NCI-H446 treated with DMSO at 0.1 percent for 48 hours (cell line): ENCODE data around the gene CHMP3.
"Not testable (repeated sequence)": the region's sequence is repeated elsewhere in the genome, so short reads cannot be mapped to it uniquely, and the experiment has no call there.

Experiments used
- DNase-seq: peaks from one replicate; lab custom pipeline; 2025; lab: John Stamatoyannopoulos, UW

CHMP3 gene

DNA sequence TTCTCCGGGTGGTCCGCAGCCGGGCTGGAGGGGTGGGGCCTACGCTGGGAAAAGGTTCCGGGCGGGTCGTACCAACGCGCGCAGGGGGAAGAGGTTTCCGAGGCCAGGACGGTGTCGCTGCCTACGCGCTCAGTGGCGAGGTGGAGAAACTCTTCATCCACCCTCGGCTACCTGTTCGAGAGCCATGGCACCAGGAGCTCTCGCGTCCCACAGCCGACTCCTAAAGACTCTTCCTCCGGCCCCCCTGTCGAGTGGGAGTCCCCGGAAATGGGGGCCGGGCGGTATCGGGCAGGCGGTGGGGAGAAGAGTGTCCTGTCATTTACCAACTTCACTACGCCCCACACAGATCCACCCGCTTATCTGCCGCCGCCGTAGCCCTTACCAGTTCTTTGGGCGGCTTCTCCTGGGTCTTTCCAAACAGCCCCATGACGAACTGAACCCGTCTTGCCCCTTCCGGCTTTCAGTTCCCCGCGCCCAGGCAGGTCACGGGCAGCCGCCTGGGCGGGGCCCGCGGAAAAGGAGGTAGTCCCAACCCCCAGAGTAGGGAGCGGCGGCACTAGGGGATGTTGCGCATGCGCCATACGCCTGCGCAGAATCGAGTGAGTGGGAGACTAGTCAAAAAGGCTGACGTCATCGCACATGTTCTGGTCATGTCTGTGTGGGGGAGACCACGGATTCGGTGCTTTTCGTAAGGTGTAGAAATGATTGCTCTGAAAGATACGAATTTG lies at the start of gene CHMP3:
Gene CHMP3, minus strand, starts transcription at position 522 of the 728 bp plus-strand sequence. Its CDS starts 95 bp downstream, at position 427.
- peak; percentile 93 for DNase-seq

DNA sequence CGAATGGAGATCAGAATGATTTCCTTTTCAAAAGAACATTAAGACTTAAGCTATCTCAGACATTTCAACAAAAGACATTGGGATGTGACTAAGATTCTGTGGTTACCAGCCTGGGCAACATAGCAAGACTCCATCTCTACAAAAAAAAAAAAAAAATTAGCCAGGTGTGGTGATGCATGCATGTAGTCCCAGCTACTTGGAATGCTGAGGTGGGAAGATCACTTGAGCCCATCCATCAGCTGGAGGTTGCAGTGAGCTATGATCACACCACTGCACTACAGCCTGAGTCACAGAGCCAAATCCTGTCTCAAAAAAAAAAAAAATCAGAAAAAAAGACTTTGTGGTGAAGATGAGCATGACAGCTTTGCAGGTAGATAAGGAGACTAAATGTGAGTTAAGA lies 47.6 kb upstream of the CHMP3 start:
- no peak for DNase-seq

DNA sequence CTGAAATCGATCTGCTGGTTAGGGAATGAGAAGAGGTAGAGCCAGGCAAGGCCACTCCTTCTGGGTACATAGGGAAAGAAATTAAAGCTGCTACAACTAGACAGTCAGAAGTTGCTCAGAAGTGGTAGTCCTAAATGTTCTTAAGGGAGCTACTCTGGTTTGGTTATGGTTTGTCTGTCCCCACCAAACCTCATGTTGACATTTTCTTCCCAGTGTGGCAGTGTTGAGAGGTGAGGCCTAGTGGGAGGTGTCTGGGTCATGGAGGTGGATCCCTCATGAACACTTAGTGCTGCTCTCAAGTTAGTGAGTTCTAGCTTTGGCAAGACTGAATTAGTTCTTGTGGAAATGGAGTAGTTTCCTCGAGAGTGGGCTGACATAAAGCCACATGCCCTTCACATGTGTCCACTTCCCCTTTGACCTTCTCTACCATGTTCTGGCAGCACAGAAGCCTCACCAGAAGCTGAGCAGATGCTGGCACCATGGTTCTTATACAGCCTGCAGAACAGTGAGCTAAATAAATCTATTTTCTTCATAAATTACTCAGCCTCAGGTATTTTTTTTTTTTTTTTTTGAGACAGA lies 45.7 kb upstream of the CHMP3 start:
- no peak for DNase-seq

DNA sequence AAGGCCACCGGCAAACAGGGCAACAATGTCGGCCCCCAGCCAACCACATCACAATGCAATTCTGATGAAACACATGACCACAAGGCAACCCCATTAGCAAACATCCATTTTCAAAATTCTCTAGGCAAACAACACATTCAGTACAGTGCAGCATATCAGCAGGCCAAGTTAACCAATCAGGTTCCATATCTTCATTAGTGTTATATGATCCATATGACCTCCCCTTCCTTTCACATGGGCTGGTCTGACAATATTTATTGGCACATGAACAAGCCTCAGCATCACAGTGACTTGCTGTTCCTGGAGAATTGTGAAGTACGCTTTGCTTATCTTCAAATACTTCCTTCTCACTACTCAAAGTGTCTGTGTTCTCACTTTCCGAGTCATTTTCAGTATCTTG lies 40.7 kb upstream of the CHMP3 start:
- no peak for DNase-seq

DNA sequence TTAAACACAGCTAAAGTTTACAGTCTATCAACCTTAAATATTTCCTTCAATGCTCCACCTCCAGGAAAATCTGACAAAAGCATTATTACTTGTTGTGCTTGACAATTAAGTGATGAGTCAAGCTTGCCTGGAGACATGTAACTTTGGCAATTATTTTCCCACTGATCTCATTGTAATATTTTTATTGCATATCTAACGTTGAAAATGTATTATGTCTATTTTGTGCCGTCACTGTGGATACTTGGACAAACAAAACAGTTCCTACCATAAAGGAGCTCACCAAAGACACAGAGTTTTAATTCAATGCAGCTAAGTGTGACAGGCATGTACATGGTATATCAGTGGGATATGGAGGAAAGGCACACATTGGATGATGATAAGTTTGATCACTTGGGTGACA lies 35.7 kb upstream of the CHMP3 start:
- DNase-seq, result no peak

DNA sequence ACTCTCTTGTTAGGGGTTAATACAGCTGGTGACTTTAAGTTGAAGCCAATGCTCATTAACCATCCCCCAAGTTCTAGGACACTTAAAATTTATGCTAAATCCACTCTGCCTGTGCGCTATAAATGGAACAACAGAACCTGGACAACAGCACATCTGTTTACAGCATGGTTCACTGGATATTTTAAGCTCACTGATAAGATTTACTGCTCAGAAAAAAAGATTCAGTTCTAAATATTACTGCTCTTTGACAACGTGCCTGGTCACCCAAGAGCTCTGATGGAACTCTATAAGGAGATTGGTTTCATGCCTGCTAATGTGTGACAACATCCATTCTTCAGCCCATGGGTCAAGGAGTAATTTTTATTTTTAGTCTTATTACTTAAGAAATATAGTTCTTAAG lies 32.9 kb upstream of the CHMP3 start:
- DNase-seq, result no peak

DNA sequence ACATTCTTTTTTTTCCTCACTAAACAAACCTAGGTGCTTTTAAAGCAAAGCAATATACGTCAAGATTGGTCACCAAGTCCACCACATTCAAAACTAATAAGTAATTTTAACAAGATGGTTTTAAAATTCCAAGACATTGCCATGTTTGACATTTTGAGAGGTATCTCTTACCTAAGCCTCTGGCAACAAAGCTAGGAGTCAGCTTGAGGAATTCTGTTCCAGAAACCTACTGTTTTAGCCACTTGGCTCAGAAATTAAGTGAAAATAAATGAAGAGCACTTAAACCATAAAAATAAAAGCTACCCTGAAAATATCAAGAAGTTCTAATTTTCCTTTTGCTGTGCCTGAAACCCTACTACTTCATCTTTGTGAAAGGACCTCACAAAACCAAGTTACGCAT lies 30.0 kb upstream of the CHMP3 start:
- no peak for DNase-seq

DNA sequence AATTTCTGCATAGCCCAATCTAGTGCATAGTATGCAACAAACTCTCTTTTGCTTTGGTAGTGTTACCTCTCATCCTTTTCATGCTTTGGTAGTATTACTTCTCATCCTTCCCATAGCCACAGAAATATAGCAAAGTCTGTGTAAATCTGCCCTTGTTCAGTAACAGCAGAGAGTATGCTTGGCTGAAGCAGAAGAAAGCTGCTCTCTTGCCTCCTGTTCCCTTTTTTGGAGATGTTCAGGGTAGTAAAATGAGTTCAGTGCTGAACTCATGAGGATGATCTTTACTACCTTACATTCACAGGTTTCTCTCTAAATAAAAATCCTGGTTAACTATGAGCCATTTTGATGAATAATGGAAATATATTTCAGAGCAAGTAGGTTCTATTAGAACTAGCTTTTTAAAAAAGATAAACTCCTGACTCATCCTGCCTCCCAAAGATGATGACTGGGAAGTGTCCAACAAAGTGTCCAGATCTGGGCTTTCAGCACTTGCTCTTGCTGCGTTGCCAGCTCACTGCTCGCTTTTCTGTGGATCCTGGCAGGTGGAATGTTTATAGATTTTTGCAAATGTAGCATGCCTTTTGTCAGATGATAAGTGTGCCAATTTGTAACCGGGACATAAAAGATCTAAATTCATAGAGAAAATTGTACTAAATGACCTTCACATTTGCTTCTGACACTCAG lies 29.4 kb upstream of the CHMP3 start:
- peak; percentile 60 for DNase-seq

DNA sequence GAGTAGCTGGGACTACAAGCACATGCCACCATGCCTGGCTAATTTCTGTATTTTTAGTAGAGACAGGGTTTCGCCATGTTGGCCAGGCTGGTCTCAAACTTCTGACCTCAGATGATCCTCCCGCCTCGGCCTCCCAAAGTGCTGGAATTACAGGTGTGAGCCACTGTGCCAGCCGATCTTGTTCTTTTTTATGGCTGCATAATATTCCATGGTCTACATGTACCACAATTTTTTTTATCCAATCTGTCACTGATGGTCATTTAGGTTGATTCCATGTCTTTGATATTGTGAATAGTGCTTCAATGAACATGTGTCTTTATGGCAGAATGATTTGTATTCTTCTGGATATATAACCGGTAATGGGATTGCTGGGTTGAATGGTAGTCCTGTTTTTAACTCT lies 26.5 kb upstream of the CHMP3 start:
- DNase-seq, result not testable (repeated sequence)

DNA sequence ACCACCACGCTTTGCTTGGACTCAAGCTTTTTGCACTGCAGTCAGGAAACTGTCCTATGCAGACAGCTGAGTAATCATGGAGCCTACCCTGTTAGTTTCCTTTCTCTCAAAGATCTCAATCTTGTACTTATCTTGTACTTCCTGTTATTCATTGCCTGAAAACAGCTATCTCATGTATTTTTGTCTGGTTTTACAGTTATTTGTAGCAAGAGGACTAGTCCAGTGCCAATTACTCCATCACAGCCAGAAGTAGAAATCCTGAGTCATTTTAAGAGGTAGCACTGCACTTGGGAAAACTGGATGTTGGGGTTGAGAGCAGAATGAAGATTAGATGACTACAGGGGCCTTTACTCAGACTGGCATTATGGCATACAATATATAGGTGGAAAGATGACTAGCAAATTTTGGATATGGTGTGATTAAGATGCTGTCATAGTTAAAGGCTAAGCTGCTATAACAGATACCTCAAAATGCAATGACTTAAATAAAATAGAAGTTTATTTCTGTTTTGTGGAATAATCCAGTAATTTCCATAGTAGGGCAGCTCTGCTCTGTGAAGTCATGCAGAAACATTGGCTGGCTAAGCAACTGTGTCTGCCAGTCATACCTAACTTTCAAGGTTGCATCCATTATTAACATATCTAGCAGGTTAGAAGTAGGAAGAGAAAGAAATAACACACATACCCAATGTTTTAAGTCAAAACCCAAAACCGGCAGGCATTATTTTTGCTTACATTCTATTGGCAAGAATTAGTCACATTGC lies 21.1 kb upstream of the CHMP3 start:
- no peak for DNase-seq

DNA sequence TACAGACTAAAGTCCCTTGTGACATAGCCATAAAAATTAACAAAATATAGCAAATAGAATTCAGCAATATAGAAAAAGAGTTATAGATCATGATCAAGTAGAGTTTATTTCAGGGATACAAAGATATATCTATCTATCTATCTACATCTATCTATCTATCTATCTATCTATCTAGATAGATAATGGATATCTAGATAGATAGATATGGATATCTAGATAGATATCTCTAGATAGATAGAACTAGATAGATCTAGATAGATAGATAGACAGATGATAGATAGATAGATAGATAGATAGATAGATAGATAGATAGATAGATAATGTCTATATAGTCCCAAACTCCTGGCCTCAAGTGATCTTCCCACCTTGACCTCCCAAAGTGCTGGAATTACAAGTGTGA lies 17.3 kb upstream of the CHMP3 start:
- DNase-seq, result no peak

DNA sequence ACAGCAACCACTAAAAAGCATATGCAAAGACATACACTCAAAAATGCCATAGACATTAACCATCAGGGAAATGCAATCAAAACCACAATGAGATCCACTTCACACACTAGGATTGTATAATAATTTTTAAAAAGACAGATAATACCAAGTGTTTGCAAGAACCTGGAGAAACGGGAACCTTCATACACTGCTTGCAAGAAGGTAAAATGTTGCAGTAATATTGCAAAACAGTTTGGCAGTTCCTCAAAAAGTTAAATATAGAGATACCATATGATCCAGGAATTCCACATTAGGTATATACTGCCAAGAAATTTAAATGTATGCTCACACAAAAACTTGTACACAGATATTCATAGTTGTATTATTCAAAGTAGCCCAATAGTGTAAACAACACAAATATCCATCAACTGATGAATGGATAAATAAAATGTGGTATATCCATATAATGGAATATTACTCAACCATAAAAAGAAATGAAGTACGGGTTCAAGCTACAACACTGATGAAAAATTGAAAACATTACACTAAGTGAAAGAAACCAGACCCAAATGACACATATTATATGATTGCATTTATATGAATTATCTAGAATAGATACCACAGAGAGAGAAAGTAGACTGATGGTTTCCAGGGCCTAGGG lies 14.7 kb upstream of the CHMP3 start:
- no peak for DNase-seq

DNA sequence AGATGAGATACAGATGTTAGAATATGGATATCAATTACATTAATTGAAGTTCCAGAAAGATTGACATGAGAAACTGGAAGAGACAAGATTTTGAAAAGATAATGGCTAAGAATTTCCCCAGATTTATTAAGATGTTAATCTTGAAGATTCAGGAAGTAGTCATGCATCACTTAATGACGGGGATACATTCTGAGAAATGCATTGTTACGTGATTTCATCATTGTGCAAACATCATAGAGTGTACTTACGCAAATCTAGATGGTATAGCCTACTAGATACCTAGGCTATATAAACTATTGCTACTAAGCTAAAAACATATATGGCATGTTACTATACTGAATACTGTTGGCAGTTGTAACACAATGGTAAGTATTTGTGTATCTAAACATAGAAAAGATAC lies 6.8 kb upstream of the CHMP3 start:
- no peak for DNase-seq

DNA sequence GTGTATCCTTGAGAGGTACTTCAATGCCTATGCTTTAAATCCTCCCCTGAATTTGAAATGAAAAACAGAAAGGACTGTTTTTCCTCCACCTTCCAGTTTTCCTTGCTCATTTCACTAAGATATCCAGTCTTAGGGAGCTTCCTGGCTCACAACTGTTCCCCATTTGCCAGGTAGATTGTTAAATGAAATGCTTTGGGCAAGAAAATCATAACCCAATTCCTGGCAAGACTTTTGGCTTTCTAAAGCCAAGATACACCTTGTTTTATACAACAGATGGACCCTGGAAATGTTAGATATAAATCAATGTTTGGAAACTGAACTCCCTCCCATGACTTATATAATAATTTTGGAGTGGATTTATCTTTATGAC lies 3.6 kb upstream of the CHMP3 start:
- peak; percentile 49 for DNase-seq

DNA sequence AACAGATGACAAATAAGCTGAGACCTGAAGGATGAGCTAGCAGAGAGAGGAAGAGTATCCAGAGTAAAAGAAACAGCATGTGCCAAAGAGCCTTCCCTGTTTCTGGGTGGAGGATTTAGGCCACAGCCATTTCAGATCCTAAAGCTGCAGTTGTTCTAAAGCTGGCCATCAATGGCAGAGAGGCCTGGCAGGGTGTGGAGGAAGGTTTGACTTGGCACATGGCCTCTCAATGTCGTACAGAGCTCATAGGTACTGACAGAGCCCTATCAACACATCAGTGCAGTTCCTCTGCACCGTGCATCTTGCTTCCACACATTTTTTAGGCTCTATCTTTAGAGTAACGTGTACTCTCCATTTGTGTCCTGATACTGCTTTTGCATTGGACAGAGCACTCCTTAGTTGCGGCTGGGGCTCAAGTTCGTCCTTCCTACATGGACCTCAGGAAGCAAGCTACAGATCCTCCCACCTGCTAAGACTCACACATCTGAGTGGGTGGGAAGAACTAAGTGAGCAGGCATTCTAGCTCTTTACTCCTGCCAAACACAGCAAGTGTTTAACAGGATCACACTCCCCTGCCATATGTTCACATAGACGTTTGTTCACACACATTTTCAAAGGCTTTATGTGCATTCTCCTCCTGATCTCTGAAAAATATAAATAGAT lies 3.0 kb upstream of the CHMP3 start:
- peak; percentile 74 for DNase-seq

DNA sequence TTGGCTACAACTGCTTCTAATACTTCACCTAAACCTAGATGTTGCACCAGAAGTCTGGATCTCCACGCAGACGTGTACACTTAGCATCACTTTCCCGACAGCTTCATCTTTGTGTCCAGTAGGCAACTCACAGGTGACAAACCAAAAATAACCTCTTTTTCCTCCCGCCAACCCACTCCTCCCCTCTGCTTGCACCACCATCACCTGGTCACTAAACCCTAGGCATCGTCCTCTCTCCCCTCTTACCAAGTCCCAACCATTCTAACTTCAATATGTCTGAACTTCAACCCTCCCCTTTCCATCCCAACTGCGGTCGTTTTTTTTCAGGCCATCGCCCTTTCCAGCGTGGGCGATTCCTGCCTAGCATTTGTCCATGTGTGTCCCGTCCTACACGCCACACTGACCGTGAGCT lies 413 bp upstream of the CHMP3 start:
- no peak for DNase-seq

DNA sequence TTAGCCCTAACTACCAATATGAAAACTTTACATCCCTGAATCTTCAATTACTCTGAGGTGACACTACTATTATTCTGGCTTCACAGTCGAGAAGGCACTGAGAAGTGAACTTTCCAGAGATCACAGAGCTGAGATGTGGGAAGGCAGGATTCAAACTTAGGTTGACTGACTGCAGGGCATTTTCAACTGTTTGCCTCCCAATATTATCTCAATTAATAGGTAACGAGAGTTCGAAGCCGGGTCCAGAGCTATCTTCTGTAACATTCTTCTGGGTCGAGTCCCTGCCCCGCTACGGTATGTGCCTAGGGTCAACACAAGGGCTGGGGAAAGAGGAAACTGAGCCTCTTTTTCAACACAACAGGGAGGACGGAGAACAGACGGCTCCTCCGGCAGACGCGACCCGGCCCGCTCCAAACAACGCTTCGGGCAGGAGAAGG lies 740 bp downstream of the CHMP3 start:
- no peak for DNase-seq

DNA sequence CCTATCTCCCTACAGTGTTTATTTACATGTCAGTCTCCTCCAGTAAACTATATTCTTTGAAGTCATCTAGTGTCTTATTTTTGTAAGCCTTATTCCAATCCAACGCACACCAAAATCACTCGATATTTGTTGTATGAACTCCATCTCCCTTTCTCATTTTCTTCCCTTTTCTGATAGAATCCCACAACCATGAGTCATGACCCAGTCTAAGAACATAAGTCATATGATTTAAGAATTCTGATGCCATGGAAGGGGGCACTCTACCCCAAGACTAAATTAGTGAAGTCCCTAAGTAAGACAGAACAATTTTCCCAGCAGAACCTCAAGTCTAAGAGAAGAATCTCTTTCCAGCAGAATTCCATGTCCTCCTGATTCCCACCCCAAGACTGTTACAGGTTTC lies 5.4 kb downstream of the CHMP3 start:
- DNase-seq, result no peak

DNA sequence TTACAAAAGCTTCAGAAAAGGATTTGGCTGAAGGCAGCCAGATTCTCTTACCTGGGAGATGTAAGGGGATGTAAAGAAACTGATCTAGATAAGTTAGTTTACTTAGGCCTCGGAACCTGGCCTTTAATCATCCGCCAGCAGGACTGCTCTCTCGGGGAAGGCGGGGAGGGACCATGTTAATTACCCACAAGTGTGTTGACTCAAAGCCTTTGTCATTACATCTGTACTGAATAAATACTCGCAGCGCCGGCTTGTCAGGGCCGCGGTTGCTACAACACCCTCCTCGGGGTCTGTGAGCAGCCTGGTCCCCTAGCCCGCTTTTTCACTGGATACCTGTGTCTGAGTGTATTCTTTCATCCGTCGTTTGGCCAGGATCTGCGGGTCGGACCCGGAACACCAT lies 6.7 kb downstream of the CHMP3 start:
- DNase-seq, result no peak

DNA sequence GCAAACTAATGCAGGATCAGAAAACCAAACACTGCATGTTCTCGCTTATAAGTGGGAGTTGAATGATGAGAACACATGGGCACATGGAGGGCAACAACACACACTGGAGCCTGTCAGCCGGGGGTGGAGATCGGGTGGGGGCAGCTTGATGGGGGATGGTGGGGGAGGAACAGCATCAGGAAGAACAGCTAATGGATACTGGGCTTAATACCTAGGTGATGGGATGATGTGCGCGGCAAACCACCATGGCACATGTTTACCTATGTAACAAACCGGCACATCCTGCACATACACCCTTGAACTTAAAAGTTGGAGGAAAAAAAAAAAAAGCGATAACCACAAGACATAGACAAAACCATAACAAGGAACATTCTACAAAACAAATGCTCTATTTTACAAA lies 10.4 kb downstream of the CHMP3 start:
- DNase-seq, result no peak

DNA sequence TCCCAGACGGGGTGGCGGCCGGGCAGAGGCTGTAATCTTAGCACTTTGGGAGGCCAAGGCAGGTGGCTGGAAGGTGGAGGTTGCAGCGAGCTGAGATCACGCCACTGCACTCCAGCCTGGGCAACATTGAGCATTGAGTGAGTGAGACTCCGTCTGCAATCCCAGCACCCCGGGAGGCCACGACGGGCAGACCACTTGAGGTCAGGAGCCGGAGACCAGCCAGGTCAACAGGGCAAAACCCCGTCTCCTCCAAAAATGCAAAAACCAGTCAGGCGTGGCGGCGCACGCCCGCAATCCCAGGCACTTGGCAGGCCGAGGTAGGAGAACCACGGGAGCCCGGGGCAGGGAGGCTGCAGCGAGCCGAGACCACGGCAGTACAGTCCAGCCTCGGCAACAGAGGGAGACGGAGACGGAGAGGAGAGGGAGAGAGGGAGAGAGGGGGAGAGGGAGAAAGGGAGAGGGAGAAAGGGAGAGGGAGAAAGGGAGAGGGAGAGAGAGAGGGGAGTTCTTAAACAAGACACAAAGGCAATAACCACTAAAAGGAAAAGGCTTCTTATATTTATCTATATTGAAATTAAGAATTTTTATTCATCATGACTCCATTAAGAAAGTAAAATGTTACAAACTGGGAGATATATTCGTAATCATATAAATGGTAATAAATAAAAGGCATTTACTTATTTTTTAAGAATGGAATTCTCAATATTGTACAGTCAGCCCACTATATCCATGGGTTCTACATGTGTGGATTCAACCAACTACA lies 13.1 kb downstream of the CHMP3 start:
- DNase-seq, result not testable (repeated sequence)
